B cell (primary cell): Measurements from ENCODE around the gene PPP1R2.

Experiments
- CTCF ChIP-seq: fragments of 200-600 bp; IDR thresholded peaks from one replicate; pipeline ENCODE4 v1.8.0; 2022; ENCODE audit warnings: antibody characterized with exemption, mild to moderate bottlenecking
- EZH2 ChIP-seq: IDR thresholded peaks from 2 replicates; pipeline ENCODE4 v1.6.1; 2012; ENCODE audit warnings: borderline replicate concordance, low read depth, mild to moderate bottlenecking, moderate library complexity, low read length; ENCODE audit not compliant: insufficient read depth, poor library complexity, severe bottlenecking

GRCh38 chr3:195546130-195546560 is 3.0 kb upstream of the PPP1R2 start:
- no peak for TF ChIP-seq CTCF
- TF ChIP-seq EZH2, result no peak
